ENCODE measurements around the gene NET1.
"Not testable (repeated sequence)": the region's sequence is repeated elsewhere in the genome, so short reads cannot be mapped to it uniquely, and the experiment has no call there.

The NET1 gene, protein sequence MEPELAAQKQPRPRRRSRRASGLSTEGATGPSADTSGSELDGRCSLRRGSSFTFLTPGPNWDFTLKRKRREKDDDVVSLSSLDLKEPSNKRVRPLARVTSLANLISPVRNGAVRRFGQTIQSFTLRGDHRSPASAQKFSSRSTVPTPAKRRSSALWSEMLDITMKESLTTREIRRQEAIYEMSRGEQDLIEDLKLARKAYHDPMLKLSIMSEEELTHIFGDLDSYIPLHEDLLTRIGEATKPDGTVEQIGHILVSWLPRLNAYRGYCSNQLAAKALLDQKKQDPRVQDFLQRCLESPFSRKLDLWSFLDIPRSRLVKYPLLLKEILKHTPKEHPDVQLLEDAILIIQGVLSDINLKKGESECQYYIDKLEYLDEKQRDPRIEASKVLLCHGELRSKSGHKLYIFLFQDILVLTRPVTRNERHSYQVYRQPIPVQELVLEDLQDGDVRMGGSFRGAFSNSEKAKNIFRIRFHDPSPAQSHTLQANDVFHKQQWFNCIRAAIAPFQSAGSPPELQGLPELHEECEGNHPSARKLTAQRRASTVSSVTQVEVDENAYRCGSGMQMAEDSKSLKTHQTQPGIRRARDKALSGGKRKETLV

DNA sequence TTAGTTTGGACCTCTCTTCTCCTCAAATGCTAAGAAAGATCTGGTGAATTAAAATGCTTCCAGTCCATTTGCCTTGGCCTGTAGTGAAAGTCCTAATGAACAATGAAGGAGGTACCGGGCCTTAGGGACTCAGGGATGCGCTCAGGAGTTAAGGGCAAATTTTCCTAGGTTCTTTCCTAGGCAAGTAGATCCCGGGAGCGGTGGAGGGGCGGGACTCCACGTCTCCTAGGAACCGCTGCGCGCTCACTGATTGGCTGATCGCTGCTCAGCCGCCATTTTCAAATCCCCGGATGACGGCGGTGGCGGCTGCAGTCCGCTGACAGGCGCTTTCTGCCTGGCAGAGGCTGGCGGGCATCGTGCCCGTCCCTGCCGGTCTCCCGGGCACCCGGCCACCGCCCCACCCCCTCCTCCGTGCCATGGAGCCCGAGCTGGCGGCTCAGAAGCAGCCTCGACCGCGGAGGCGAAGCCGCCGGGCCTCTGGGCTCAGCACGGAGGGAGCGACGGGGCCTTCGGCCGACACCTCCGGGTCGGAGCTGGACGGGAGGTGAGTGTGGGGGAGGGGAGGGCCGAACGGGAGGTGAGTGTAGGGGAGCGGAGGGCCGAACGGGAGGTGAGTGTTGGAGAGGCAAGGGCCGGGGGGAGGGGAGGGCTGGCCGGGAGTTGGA is at the start of gene NET1:
TSS of gene NET1 (plus strand) at position 281 of the 665 bp plus-strand sequence. CDS start at position 417, 136 bp downstream.
- peak; percentile 80 for DNase-seq

DNA sequence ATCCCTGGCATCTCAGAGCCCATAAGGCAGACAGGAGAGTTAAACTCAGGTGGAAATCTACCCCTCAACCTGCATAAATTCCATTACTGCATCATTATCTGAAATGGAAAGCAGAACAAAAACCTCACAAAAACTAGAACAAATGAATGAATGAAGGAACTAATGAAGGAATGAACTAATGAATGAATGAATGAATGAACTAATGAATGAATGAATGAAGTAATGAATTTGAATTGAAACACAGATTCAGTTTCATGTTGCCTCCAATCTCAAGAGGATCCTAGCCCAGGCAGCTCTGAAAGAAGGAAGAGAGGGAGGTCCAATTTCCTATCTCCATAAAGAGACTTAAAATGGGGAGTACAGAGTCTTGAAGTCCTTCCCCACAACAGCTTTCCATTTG is 49.5 kb upstream of the NET1 start:
- no peak for DNase-seq

- no peak for DNase-seq
These were observed 48.0 kb upstream of the NET1 start for GRCh38 chr10:5364374-5364773.

DNA sequence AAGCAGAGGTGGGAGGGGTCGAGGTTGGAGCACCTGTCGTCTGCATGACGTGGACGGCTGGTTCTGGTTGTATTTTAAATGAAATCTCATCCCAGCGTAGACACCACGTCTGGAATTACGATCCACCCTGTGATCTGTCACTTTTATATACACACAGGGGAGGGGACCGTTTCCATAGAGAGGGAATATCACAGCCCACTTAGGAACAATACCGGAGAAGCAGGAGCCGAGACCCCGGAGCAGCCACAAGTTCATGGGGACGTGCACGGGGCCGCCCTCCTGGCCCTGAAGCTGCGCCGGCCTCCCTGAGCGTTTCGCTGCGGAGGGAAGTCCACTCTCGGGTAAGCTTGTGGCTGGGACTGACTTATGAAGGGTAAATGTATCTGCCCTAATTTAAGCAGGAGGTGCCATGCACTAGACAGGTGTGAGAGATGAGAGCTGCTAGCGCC is 47.4 kb upstream of the NET1 start, which contains the start of gene UCN3:
TSS of gene UCN3 (plus strand) at position 77 of the 449 bp plus-strand sequence. CDS start 8,755 bp downstream, outside the sequence.
- DNase-seq = no peak

DNA sequence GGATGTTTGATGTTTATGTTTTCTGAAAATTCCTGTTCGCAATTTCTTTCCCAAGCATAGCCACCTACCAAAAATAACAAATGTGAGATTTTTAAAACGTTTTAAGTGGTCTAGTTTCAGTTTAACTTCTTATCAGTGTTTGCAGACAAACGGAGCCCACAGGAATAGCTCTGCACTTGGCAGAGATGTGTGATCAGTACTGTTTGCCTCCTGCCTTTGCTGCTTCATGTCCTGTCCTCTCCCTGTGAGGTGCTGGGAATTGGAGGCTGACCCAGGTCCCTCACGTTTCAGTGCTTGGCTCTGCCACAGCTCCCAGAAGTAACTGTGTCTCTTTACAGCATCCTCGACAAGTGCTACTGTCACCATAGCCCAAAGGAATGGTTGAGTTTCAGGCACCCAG is 46.4 kb upstream of the NET1 start:
- DNase-seq = no peak

DNA sequence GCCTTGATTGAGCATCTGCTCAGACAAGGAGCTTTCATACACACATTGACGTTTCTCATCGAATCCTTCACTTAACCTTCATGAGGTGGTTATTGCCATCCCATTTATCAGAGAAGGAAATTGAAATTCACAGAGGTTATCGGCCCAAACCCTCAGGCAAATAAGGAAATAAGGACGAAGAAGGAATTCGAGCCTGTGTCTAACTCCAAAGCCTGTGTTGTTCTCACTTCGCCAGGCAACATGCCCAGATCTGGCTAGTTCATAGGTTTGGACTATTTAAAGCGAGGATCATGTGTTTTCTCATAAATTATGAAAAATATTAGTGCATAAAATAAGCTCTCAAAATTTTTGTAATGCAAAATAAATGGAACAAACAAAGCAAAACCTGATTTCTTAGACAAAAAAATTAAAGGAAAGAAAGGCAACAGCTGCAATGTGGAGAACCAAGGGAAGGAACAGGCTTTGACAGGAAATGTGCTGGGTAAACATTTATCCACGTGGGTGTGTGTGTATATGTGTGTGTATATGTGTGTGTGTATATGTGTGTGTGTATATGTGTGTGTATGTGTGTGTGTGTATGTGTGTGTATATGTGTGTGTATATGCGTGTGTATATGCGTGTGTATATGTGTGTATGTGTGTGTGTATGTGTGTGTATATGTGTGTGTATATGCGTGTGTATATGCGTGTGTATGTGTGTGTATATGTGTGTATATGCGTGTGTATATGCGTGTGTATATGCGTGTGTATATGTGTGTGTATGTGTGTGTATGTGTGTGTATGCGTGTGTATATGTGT is 42.8 kb upstream of the NET1 start:
- DNase-seq = no peak

- no peak for DNase-seq
These were observed 41.6 kb upstream of the NET1 start for GRCh38 chr10:5370493-5371352.

GRCh38 chr10:5373307-5373706 is 39.0 kb upstream of the NET1 start:
- no peak for DNase-seq

GRCh38 chr10:5373891-5374611 is 38.3 kb upstream of the NET1 start:
- no peak for DNase-seq

GRCh38 chr10:5376450-5376849 is 35.9 kb upstream of the NET1 start:
- no peak for DNase-seq

- not testable (repeated sequence) for DNase-seq
These were observed 33.2 kb upstream of the NET1 start for GRCh38 chr10:5379202-5379601.

- not testable (repeated sequence) for DNase-seq
These were observed 32.0 kb upstream of the NET1 start for GRCh38 chr10:5380395-5380794.

DNA sequence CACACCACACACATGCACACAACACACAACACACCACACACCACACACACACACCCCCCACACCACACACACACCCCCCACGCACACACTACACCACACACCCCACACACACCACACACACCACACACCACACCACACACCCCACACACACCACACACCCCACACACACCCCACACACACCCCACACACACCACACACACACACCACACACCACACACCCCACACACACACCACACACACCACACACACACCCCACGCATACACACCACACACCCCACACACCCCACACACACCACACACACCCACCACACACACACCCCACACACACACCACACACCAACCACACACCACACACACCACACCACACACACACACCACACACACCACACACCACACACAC is 31.2 kb upstream of the NET1 start:
- DNase-seq = no peak

DNA sequence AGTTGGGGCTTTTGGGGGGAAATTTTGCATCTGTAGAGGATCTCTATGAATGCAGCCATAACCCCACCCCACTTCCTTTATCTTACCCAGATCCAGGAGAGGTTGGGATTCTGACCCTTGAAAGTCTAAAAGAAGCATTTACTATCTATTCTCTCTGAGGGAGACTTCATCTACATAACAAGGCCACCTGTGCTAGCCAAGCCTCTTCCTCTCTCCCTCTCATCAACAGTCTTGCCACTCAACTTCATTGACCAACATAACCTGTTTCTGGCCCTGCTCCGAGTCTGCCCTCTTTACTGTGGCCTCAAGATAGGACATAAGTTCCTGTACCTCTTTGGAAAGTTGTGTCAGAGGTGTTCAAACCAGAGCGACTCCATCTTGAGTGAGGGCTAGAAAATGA is 27.1 kb upstream of the NET1 start:
- no peak for DNase-seq

DNA sequence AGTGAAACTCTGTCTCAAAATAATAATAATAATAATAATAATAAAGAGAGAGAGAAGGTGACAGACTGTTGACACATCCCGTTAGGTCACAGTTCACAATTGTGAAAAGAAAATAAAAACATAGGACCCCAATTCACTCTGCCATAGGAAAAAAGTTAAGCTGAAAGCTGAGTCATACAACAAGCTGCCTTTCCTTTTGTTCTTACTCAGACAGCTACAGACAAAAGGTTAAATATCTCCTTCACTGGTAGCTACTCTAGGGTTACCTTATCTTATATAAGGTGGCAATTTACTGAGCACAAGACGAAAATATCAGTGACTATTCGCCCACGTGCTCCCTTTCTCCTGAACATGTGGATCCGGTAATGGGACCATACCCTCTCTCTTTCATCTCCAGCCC is 25.2 kb upstream of the NET1 start:
- DNase-seq = no peak

- no peak for DNase-seq
These were observed 21.7 kb upstream of the NET1 start for GRCh38 chr10:5390607-5391205.

GRCh38 chr10:5391790-5392189 is 20.6 kb upstream of the NET1 start:
- DNase-seq = no peak

GRCh38 chr10:5393529-5393928 is 18.8 kb upstream of the NET1 start:
- DNase-seq = no peak

GRCh38 chr10:5395168-5395567 is 17.2 kb upstream of the NET1 start:
- no peak for DNase-seq

- DNase-seq = no peak
These were observed 15.6 kb upstream of the NET1 start for GRCh38 chr10:5396556-5397300.

All from NCI-H510A treated with DMSO at 0.1 percent for 48 hours (cell line).